Measurements from ENCODE around the gene BMP7.

The BMP7 gene

GRCh38 chr20:57287007-57287880 is 20.8 kb upstream of the BMP7 start:
- Histone ChIP-seq H3K79me2 (ENCODE audit: insufficient read depth, low read length) (no peaks in the 10 kb centered on the region), H3K9me3 (ENCODE audit: insufficient read depth, low read depth, low read length) (no peaks in the 10 kb centered on the region), H3K4me1 (ENCODE audit: insufficient read depth, low read length, poor library complexity, severe bottlenecking) (no peaks in the 10 kb centered on the region), H2AFZ (ENCODE audit: low read length) (no peak overlapping the region), H3K4me3 (ENCODE audit: low read length, poor library complexity, severe bottlenecking) (no peak overlapping the region), H3K27me3 (ENCODE audit: insufficient read depth, low read length, poor library complexity, severe bottlenecking) (no peaks in the 10 kb centered on the region), H3K36me3 (ENCODE audit: insufficient read depth, low read length) (no peaks in the 10 kb centered on the region), H3K9me2 (replicated peaks; ENCODE audit: low read depth, low read length) (no peaks in the 10 kb centered on the region), H3K9ac (ENCODE audit: low read depth, low read length, poor library complexity, severe bottlenecking) (no peak overlapping the region), H4K20me1 (ENCODE audit: insufficient read depth, low read length, poor library complexity, severe bottlenecking) (no peaks in the 10 kb centered on the region), H3F3A (ENCODE audit: low read depth) (no peaks in the 10 kb centered on the region), H3K4me2 (ENCODE audit: low read depth, low read length, poor library complexity, severe bottlenecking) (no peak overlapping the region)
- TF ChIP-seq EZH2phosphoT487 (IDR thresholded peaks at IDR 0.05; ENCODE audit: borderline replicate concordance) (no peak), CTCF (conservative IDR thresholded peaks at IDR 0.05; ENCODE audit: low read length) (no peak)

- H3F3A ChIP-seq (ENCODE audit: low read depth), result no peaks in the 10 kb centered on the region
- TF ChIP-seq CTCF (conservative IDR thresholded peaks at IDR 0.05; ENCODE audit: low read length), result no peak
- no peak for TF ChIP-seq EZH2phosphoT487 (IDR thresholded peaks at IDR 0.05; ENCODE audit: borderline replicate concordance)
- H3K4me1 ChIP-seq (ENCODE audit: insufficient read depth, low read length, poor library complexity, severe bottlenecking), result no peaks in the 10 kb centered on the region
- no peaks in the 10 kb centered on the region for H3K27me3 ChIP-seq (ENCODE audit: insufficient read depth, low read length, poor library complexity, severe bottlenecking)
- no peak overlapping the region for H2AFZ ChIP-seq (ENCODE audit: low read length)
- H3K4me2 ChIP-seq (ENCODE audit: low read depth, low read length, poor library complexity, severe bottlenecking), result no peak overlapping the region
- no peak overlapping the region for H3K9ac ChIP-seq (ENCODE audit: low read depth, low read length, poor library complexity, severe bottlenecking)
- H4K20me1 ChIP-seq (ENCODE audit: insufficient read depth, low read length, poor library complexity, severe bottlenecking), result no peaks in the 10 kb centered on the region
- no peaks in the 10 kb centered on the region for H3K9me2 ChIP-seq (replicated peaks; ENCODE audit: low read depth, low read length)
- no peaks in the 10 kb centered on the region for H3K9me3 ChIP-seq (ENCODE audit: insufficient read depth, low read depth, low read length)
- H3K79me2 ChIP-seq (ENCODE audit: insufficient read depth, low read length), result no peaks in the 10 kb centered on the region
- no peak overlapping the region for H3K4me3 ChIP-seq (ENCODE audit: low read length, poor library complexity, severe bottlenecking)
- no peaks in the 10 kb centered on the region for H3K36me3 ChIP-seq (ENCODE audit: insufficient read depth, low read length)
Observed at GRCh38 chr20:57283860-57284259, 17.4 kb upstream of the BMP7 start.

GRCh38 chr20:57282670-57283361 is 16.4 kb upstream of the BMP7 start:
- H3K4me1 ChIP-seq (ENCODE audit: insufficient read depth, low read length, poor library complexity, severe bottlenecking), result no peaks in the 10 kb centered on the region
- H3K79me2 ChIP-seq (ENCODE audit: insufficient read depth, low read length), result no peaks in the 10 kb centered on the region
- no peaks in the 10 kb centered on the region for H3K27me3 ChIP-seq (ENCODE audit: insufficient read depth, low read length, poor library complexity, severe bottlenecking)
- H3K9me3 ChIP-seq (ENCODE audit: insufficient read depth, low read depth, low read length), result no peaks in the 10 kb centered on the region
- H3K9ac ChIP-seq (ENCODE audit: low read depth, low read length, poor library complexity, severe bottlenecking), result no peak overlapping the region
- no peaks in the 10 kb centered on the region for H4K20me1 ChIP-seq (ENCODE audit: insufficient read depth, low read length, poor library complexity, severe bottlenecking)
- H3F3A ChIP-seq (ENCODE audit: low read depth), result no peaks in the 10 kb centered on the region
- H3K4me3 ChIP-seq (ENCODE audit: low read length, poor library complexity, severe bottlenecking), result no peak overlapping the region
- H3K9me2 ChIP-seq (replicated peaks; ENCODE audit: low read depth, low read length), result no peaks in the 10 kb centered on the region
- TF ChIP-seq EZH2phosphoT487 (IDR thresholded peaks at IDR 0.05; ENCODE audit: borderline replicate concordance) (no peak), CTCF (conservative IDR thresholded peaks at IDR 0.05; ENCODE audit: low read length) (no peak)
- H3K4me2 ChIP-seq (ENCODE audit: low read depth, low read length, poor library complexity, severe bottlenecking), result no peak overlapping the region
- H2AFZ ChIP-seq (ENCODE audit: low read length), result no peak overlapping the region
- H3K36me3 ChIP-seq (ENCODE audit: insufficient read depth, low read length), result no peaks in the 10 kb centered on the region
